ENCODE measurements around the gene OR51A7. TPM values are rescaled to one million over a fixed set of nuclear protein-coding genes. Genes with fewer than 3 reads are reported as not detected.

Gene OR51A7
- total RNA-seq, 2 experiments from 2014 or later, result not detected

- ATAC-seq (no peak), DNase-seq (no peak)
- no peak overlapping the region for H3K27ac Mint-ChIP-seq
- ChIA-PET POLR2A (no interaction called here), CTCF (no interaction called here)
- H3K36me3 Mint-ChIP-seq (ENCODE audit: low read depth), result no peaks in the 10 kb centered on the region
- peaks cover 2% of the 10 kb centered on the region for H3K27me3 Mint-ChIP-seq
- no peaks in the 10 kb centered on the region for H3K4me1 Mint-ChIP-seq (ENCODE audit: low read depth)
- intact Hi-C loops (cut with micrococcal nuclease), result no loop called here
- H3K9me3 Mint-ChIP-seq, result no peaks in the 10 kb centered on the region
- no peak overlapping the region for H3K4me3 Mint-ChIP-seq
- no peak for TF ChIP-seq CTCF (IDR thresholded peaks at IDR 0.05)
Measured at GRCh38 chr11:4881188-4881587, 22.4 kb upstream of the OR51A7 start.

- Mint-ChIP-seq H3K9me3 (no peaks in the 10 kb centered on the region), H3K36me3 (ENCODE audit: low read depth) (no peaks in the 10 kb centered on the region), H3K4me1 (ENCODE audit: low read depth) (no peaks in the 10 kb centered on the region), H3K27me3 (peaks cover 2% of the 10 kb centered on the region), H3K27ac (no peak within 1 kb of the TSS), H3K4me3 (no peak within 1 kb of the TSS)
- ChIA-PET CTCF (no interaction called here), POLR2A (no interaction called here)
- no peak for ATAC-seq
- intact Hi-C loops (cut with micrococcal nuclease), result no loop called here
- DNase-seq, result no peak
- no peak for TF ChIP-seq CTCF (IDR thresholded peaks at IDR 0.05)
Measured at GRCh38 chr11:4881860-4882500, 21.6 kb upstream of the OR51A7 start, which contains the start of gene OR51T1. TSS of gene OR51T1 (plus strand) at chr11:4881900. CDS start at chr11:4881900, 0 bp downstream.

GRCh38 chr11:4882543-4882942 lies 21.0 kb upstream of the OR51A7 start:
- Mint-ChIP-seq H3K4me3 (no peak overlapping the region), H3K27ac (no peak overlapping the region), H3K4me1 (ENCODE audit: low read depth) (no peaks in the 10 kb centered on the region), H3K36me3 (ENCODE audit: low read depth) (no peaks in the 10 kb centered on the region), H3K9me3 (no peaks in the 10 kb centered on the region), H3K27me3 (peaks cover 2% of the 10 kb centered on the region)
- POLR2A ChIA-PET, result no interaction called here
- CTCF ChIA-PET, result no interaction called here
- TF ChIP-seq CTCF (IDR thresholded peaks at IDR 0.05), result no peak
- ATAC-seq, result no peak
- no peak for DNase-seq
- intact Hi-C loops (cut with micrococcal nuclease), result no loop called here

- no peaks in the 10 kb centered on the region for H3K9me3 Mint-ChIP-seq
- no peak for TF ChIP-seq CTCF (IDR thresholded peaks at IDR 0.05)
- DNase-seq (no peak), ATAC-seq (no peak)
- H3K27ac Mint-ChIP-seq, result no peak overlapping the region
- ChIA-PET CTCF (no interaction called here), POLR2A (no interaction called here)
- H3K27me3 Mint-ChIP-seq, result peaks cover 2% of the 10 kb centered on the region
- intact Hi-C loops (cut with micrococcal nuclease), result no loop called here
- H3K4me3 Mint-ChIP-seq, result no peak overlapping the region
- H3K4me1 Mint-ChIP-seq (ENCODE audit: low read depth), result no peaks in the 10 kb centered on the region
- H3K36me3 Mint-ChIP-seq (ENCODE audit: low read depth), result no peaks in the 10 kb centered on the region
Measured at GRCh38 chr11:4884361-4884760, 19.2 kb upstream of the OR51A7 start.

- Mint-ChIP-seq H3K4me3 (no peak overlapping the region), H3K27me3 (no peaks in the 10 kb centered on the region), H3K27ac (no peak overlapping the region), H3K36me3 (ENCODE audit: low read depth) (no peaks in the 10 kb centered on the region), H3K9me3 (no peaks in the 10 kb centered on the region), H3K4me1 (ENCODE audit: low read depth) (no peaks in the 10 kb centered on the region)
- intact Hi-C loops (cut with micrococcal nuclease), result no loop called here
- ChIA-PET POLR2A (no interaction called here), CTCF (no interaction called here)
- ATAC-seq (no peak), DNase-seq (no peak)
- no peak for TF ChIP-seq CTCF (IDR thresholded peaks at IDR 0.05)
Measured at GRCh38 chr11:4886186-4886585, 17.4 kb upstream of the OR51A7 start.

All from activated CD8-positive, alpha-beta T cell treated with anti-CD3 and anti-CD28 coated beads for 36 hours (primary cell).